Tibial artery (tissue), 4 donors: ENCODE results near the gene MRC1.
A peak's percentile ranks its signal among the peaks of the same experiment; 100 is the strongest.

ENCODE experiments used
- DNase-seq, 2 donors: peaks; one replicate each; pipeline ENCODE4 v3.0.0-alpha.2; 2019
- H3K27ac ChIP-seq, 2 donors: fragments of 200-600 bp; sonication (generic) in 1 of 2; 1 replicate in 1 of 2; 2 replicates in 1 of 2; pipeline ENCODE4 v1.5.1; 2018 to 2019; ENCODE audit warnings: mild to moderate bottlenecking in 1 of 2
- H3K27me3 ChIP-seq, 2 donors: fragments of 200-600 bp; sonication (generic) in 1 of 2; one replicate each; pipeline versions ENCODE4 v1.5.1 to v1.6.0; 2016 to 2019
- H3K36me3 ChIP-seq, 3 donors: fragments of 200-600 bp; sonication (generic) in 2 of 3; one replicate each; pipeline ENCODE4 v1.5.1; 2016 to 2019; ENCODE audit warnings: mild to moderate bottlenecking in 2 of 3
- H3K4me1 ChIP-seq, 4 donors: fragments of 200-600 bp; sonication (generic) in 2 of 4; 1 replicate in 3 of 4; 2 replicates in 1 of 4; pipeline ENCODE4 v1.5.1; 2016 to 2019
- H3K4me3 ChIP-seq, 2 donors: fragments of 200-600 bp; sonication (generic) in 1 of 2; 1 replicate in 1 of 2; 2 replicates in 1 of 2; pipeline ENCODE4 v1.5.1; 2018 to 2019; ENCODE audit warnings: mild to moderate bottlenecking in 2 of 2
- H3K9me3 ChIP-seq, 3 donors: fragments of 200-600 bp; sonication (generic) in 1 of 3; one replicate each; pipeline ENCODE4 v1.5.1; 2016 to 2019
- intact Hi-C: fragments of 100-400 bp; cut with DNase I; formaldehyde crosslinking; loops from one replicate; pipeline ENCODE4 v1.15.0; 2023; ENCODE audit warnings: low total_unique reads
- TF ChIP-seq, protein P1 (sequence below), 2 experiments: fragments of 200-600 bp in 1 of 2; fragments of 450-650 bp in 1 of 2; IDR thresholded peaks; one replicate each; pipeline ENCODE4 v1.5.1; 2017 to 2019; ENCODE audit warnings: antibody characterized with exemption in 2 of 2, mild to moderate bottlenecking in 1 of 2, moderate library complexity in 1 of 2

Gene MRC1

DNA sequence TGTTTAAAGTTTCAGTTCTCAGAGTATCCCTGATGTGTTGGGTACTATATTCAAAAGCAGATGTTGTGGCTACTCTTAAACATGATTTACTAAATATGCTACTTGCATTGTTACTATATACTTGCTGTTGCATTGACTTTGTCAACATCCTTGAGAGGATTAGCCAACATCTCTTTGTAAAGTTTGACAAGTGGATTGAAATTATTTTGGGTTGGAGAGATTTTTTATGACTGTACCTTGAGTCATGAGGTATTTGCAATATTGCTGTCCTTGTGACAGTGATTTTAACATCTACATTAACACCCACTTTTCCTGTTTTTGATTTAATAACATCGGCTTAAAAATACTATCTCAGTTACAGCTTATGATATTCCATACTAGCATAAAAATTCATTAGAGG, 31.9 kb downstream of the MRC1 start:
- DNase-seq: no peak
- H3K9me3 ChIP-seq: no peaks in the 10 kb centered on the region
- H3K4me1 ChIP-seq: peaks cover 0 to 11% (median 0%) of the 10 kb centered on the region in 4 donors
- TF ChIP-seq, protein P1, sequence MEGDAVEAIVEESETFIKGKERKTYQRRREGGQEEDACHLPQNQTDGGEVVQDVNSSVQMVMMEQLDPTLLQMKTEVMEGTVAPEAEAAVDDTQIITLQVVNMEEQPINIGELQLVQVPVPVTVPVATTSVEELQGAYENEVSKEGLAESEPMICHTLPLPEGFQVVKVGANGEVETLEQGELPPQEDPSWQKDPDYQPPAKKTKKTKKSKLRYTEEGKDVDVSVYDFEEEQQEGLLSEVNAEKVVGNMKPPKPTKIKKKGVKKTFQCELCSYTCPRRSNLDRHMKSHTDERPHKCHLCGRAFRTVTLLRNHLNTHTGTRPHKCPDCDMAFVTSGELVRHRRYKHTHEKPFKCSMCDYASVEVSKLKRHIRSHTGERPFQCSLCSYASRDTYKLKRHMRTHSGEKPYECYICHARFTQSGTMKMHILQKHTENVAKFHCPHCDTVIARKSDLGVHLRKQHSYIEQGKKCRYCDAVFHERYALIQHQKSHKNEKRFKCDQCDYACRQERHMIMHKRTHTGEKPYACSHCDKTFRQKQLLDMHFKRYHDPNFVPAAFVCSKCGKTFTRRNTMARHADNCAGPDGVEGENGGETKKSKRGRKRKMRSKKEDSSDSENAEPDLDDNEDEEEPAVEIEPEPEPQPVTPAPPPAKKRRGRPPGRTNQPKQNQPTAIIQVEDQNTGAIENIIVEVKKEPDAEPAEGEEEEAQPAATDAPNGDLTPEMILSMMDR (IDR thresholded peaks at IDR 0.05): no peak
- H3K36me3 ChIP-seq: no peaks in the 10 kb centered on the region
- no peak overlapping the region for H3K27ac ChIP-seq
- intact Hi-C loops: loop anchor here (10.0 kb wide), 1 partner anchor 264 kb away; no protein-coding TSS in a partner anchor
- no peak overlapping the region for H3K4me3 ChIP-seq
- peaks cover 0 to 3% of the 10 kb centered on the region in 2 donors for H3K27me3 ChIP-seq

DNA sequence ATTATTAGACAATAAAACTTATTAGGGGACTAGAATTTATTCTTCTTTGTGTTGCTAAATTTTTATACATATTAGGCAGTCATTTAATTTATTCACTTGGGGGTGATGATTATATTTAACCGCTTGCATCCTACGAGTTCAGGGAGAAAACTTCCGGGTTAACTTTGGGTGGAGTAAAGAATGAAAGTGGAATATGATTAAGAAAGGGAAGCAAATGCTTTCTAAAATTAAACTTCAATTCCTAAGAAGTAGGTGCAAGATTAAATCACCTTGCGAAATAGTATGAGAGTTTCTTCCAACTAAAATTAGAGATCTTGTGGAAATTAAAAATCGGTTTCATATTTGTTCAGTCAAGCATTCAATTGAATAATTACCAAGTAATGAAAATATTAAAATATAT, 33.5 kb downstream of the MRC1 start:
- TF ChIP-seq, protein P1 (IDR thresholded peaks at IDR 0.05): no peak
- Histone ChIP-seq H3K4me1 (peaks cover 0 to 1% (median 0%) of the 10 kb centered on the region in 4 donors), H3K27ac (no peak overlapping the region), H3K27me3 (peaks cover 0 to 3% of the 10 kb centered on the region in 2 donors), H3K9me3 (no peaks in the 10 kb centered on the region), H3K36me3 (no peaks in the 10 kb centered on the region), H3K4me3 (no peak overlapping the region)
- DNase-seq: no peak
- intact Hi-C loops: loop anchor here (2.0 to 10.0 kb wide), 2 partner anchors 262 to 382 kb away; no protein-coding TSS in a partner anchor

DNA sequence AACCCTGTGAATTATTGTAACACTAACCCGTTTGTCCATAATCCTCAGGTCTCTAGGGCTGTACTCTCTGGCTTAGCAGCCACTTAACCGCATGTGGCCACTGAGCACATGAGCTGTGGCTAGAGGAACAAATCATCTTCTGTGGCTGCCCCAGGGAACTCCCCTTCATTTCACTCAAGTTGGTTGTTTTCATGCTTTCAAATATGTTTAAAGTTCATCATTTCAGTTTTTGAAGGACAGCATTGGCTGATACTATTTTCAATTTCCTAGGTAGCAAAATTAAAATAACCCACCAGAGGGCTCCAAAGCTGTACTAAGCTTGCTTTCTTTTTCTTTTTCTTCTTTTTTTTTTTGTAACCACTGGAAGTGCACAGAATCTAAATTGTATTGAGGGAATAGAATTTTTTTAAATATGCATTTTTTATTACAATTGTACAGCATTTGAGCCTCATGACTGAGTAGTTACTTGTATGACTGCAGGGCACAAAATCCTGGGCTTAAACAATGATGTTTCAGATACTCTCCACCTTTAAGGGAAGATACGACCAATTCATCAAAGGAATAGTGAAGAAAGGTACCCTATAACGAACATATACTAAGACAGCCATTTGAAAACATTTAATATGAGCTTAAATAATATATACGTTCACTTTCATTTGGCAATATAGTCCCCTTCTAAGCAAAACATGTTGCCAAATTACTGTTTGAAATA, 38.6 kb downstream of the MRC1 start:
- intact Hi-C loops: loop anchor here (10.0 kb wide), 1 partner anchor 257 kb away; no protein-coding TSS in a partner anchor
- Histone ChIP-seq H3K27ac (no peak overlapping the region), H3K9me3 (no peaks in the 10 kb centered on the region), H3K4me1 (no peaks in the 10 kb centered on the region), H3K4me3 (no peak overlapping the region), H3K36me3 (no peaks in the 10 kb centered on the region), H3K27me3 (no peaks in the 10 kb centered on the region)
- no peak for DNase-seq
- TF ChIP-seq, protein P1 (IDR thresholded peaks at IDR 0.05): peak; percentile 41 to 44

DNA sequence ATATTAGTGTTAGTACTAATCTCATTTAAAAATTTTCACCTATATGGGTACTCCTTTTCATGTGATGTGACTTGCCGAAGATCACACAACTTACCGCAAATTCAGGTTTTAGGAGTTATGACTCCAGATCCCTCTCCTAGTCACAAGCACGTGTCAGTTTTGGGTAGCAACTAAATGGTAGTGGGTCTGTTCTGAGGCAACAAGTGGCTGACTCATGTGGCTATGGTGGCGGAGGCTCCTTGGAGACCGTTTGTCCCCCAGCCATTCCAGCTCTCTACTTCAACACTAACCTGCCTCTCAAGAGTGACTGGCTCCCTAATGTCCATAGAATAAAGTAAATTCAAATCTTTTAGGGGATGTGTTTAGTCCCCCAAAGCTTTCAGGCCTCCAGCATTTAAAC, 39.5 kb downstream of the MRC1 start:
- H3K27me3 ChIP-seq: no peaks in the 10 kb centered on the region
- no peaks in the 10 kb centered on the region for H3K4me1 ChIP-seq
- DNase-seq: no peak
- intact Hi-C loops: loop anchor here (10.0 kb wide), 1 partner anchor 256 kb away; no protein-coding TSS in a partner anchor
- H3K36me3 ChIP-seq: no peaks in the 10 kb centered on the region
- no peak overlapping the region for H3K27ac ChIP-seq
- no peaks in the 10 kb centered on the region for H3K9me3 ChIP-seq
- TF ChIP-seq, protein P1 (IDR thresholded peaks at IDR 0.05): no peak
- H3K4me3 ChIP-seq: no peak overlapping the region

DNA sequence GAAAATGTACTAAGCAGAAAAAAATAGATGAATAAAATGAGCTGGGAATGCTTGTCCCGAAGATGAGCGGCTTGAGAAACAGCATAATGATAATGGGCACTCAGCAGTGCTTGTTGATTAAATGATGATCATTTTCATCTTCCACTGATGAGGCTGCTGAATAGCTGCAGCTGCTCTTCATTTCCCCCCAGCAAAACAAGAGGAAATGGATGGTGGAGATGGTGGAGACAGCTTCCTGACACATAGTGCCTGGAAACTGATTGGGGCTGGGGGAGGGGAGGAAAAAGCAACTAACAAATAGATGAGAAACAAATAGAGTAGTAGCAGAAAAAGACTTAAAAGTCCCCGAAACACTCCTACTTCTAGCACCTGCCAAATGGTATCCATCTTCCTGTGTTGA, 41.4 kb downstream of the MRC1 start:
- no peak for DNase-seq
- H3K4me1 ChIP-seq: no peaks in the 10 kb centered on the region
- no peak overlapping the region for H3K27ac ChIP-seq
- H3K9me3 ChIP-seq: no peaks in the 10 kb centered on the region
- no peaks in the 10 kb centered on the region for H3K27me3 ChIP-seq
- TF ChIP-seq, protein P1 (IDR thresholded peaks at IDR 0.05): no peak
- H3K36me3 ChIP-seq: no peaks in the 10 kb centered on the region
- intact Hi-C loops: no loop called here
- no peak overlapping the region for H3K4me3 ChIP-seq
